BLaER1 treated with 17β-estradiol and CSF1 and Interleukin-3, amounts not matched to agents 10 nM and 100 nM (cell line): ENCODE measurements around the gene RBM43.

Experiments
- H3K27ac ChIP-seq, 11 experiments: shearing (Covaris generic); formaldehyde crosslinking; 2 replicates each; pipeline ENCODE4 v1.8.1; 2022
- H3K27me3 ChIP-seq, 11 experiments: shearing (Covaris generic); formaldehyde crosslinking; 2 replicates each; pipeline ENCODE4 v1.8.1; 2022
- H3K36me3 ChIP-seq, 11 experiments: shearing (Covaris generic); formaldehyde crosslinking; 2 replicates each; pipeline ENCODE4 v1.8.1; 2022
- H3K4me1 ChIP-seq, 10 experiments: shearing (Covaris generic); formaldehyde crosslinking; 2 replicates each; pipeline ENCODE4 v1.8.1; 2022
- H3K4me2 ChIP-seq, 11 experiments: shearing (Covaris generic); formaldehyde crosslinking; 2 replicates each; pipeline ENCODE4 v1.8.1; 2022
- H3K4me3 ChIP-seq, 10 experiments: shearing (Covaris generic); formaldehyde crosslinking; 2 replicates each; pipeline ENCODE4 v1.8.1; 2022
- H3K9ac ChIP-seq, 11 experiments: shearing (Covaris generic); formaldehyde crosslinking; 2 replicates each; pipeline ENCODE4 v1.8.1; 2022
- H3K9me3 ChIP-seq, 11 experiments: shearing (Covaris generic); formaldehyde crosslinking; replicated peaks in 1 of 11; 2 replicates each; pipeline ENCODE4 v1.8.1; 2022
- H4K20me1 ChIP-seq, 11 experiments: shearing (Covaris generic); formaldehyde crosslinking; 2 replicates each; pipeline ENCODE4 v1.8.1; 2022
- Cebpa-rat ChIP-seq, 11 experiments: shearing (Covaris generic); IDR thresholded peaks; 2 replicates each; pipeline ENCODE4 v1.8.1; 2022

RBM43 gene

GRCh38 chr2:151292546-151292945 is 30.9 kb upstream of the RBM43 start:
- TF ChIP-seq Cebpa-rat (IDR thresholded peaks at IDR 0.05), result peak in 1 of 11 experiments; percentile 30; a peak in 1 of 22 replicates
- Histone ChIP-seq H3K4me3 (no peak overlapping the region), H3K36me3 (no peaks in the 10 kb centered on the region), H3K9me3 (peaks cover 0 to 16% (median 10%) of the 10 kb centered on the region in 11 experiments; a peak in 11 of 22 replicates), H4K20me1 (no peaks in the 10 kb centered on the region), H3K4me1 (peaks cover 23 to 37% (median 33%) of the 10 kb centered on the region in 10 experiments), H3K4me2 (peak overlapping the region in 7 of 11 experiments; percentile 13 to 44 (median 25); a peak in 7 of 22 replicates), H3K27me3 (no peaks in the 10 kb centered on the region), H3K9ac (no peak overlapping the region), H3K27ac (no peak overlapping the region)

GRCh38 chr2:151292141-151292540 is 30.5 kb upstream of the RBM43 start:
- H3K27ac ChIP-seq, result no peak overlapping the region
- H4K20me1 ChIP-seq, result no peaks in the 10 kb centered on the region
- peaks cover 26 to 39% (median 33%) of the 10 kb centered on the region in 10 experiments for H3K4me1 ChIP-seq
- H3K9me3 ChIP-seq, result peaks cover 0 to 13% (median 9%) of the 10 kb centered on the region in 11 experiments; a peak in 11 of 22 replicates
- no peak overlapping the region for H3K4me3 ChIP-seq
- no peak for TF ChIP-seq Cebpa-rat (IDR thresholded peaks at IDR 0.05)
- no peaks in the 10 kb centered on the region for H3K27me3 ChIP-seq
- peak overlapping the region in 7 of 11 experiments; percentile 6 to 44 (median 20); a peak in 7 of 22 replicates for H3K4me2 ChIP-seq
- no peaks in the 10 kb centered on the region for H3K36me3 ChIP-seq
- H3K9ac ChIP-seq, result no peak overlapping the region

- peaks cover 26 to 45% (median 36%) of the 10 kb centered on the region in 10 experiments for H3K4me1 ChIP-seq
- no peaks in the 10 kb centered on the region for H3K27me3 ChIP-seq
- H4K20me1 ChIP-seq, result no peaks in the 10 kb centered on the region; a peak in 1 of 22 replicates
- TF ChIP-seq Cebpa-rat (IDR thresholded peaks at IDR 0.05), result no peak
- H3K36me3 ChIP-seq, result no peaks in the 10 kb centered on the region
- no peak overlapping the region for H3K4me2 ChIP-seq
- H3K9ac ChIP-seq, result no peak overlapping the region
- H3K27ac ChIP-seq, result peak overlapping the region in 1 of 11 experiments; percentile 97; a peak in 1 of 22 replicates
- H3K4me3 ChIP-seq, result no peak overlapping the region
- peaks cover 0 to 11% (median 7%) of the 10 kb centered on the region in 11 experiments; a peak in 10 of 22 replicates for H3K9me3 ChIP-seq
These were observed 29.6 kb upstream of the RBM43 start for GRCh38 chr2:151291224-151291623.

GRCh38 chr2:151289972-151290866 is 28.6 kb upstream of the RBM43 start:
- H3K9me3 ChIP-seq, result peaks cover 0 to under 1% (median 0%) of the 10 kb centered on the region in 11 experiments; a peak in 3 of 22 replicates
- H3K4me1 ChIP-seq, result peaks cover 26 to 47% (median 36%) of the 10 kb centered on the region in 10 experiments
- peak overlapping the region; percentile 68 to 87 (median 74) for H3K4me3 ChIP-seq
- H3K9ac ChIP-seq, result peak overlapping the region; percentile 91 to 99 (median 96)
- H4K20me1 ChIP-seq, result no peaks in the 10 kb centered on the region; a peak in 2 of 22 replicates
- H3K36me3 ChIP-seq, result 0 out of 22 replicates have a peak, but pooled peaks cover 0 to 4% (median 0%) of the 10 kb centered on the region in 11 experiments
- H3K4me2 ChIP-seq, result peak overlapping the region; percentile 81 to 94 (median 89)
- H3K27ac ChIP-seq, result peak overlapping the region; percentile 92 to 100 (median 97)
- TF ChIP-seq Cebpa-rat (IDR thresholded peaks at IDR 0.05), result no peak
- H3K27me3 ChIP-seq, result no peaks in the 10 kb centered on the region

- TF ChIP-seq Cebpa-rat (IDR thresholded peaks at IDR 0.05), result no peak
- Histone ChIP-seq H3K9me3 (no peaks in the 10 kb centered on the region), H3K4me3 (peak overlapping the region in 8 of 10 experiments; percentile 68 to 87 (median 72); a peak in 11 of 20 replicates), H3K27ac (peak overlapping the region in 3 of 11 experiments; percentile 92 to 98 (median 97); a peak in 4 of 22 replicates), H3K36me3 (peaks cover 0 to 7% (median under 1%) of the 10 kb centered on the region in 11 experiments; a peak in 6 of 22 replicates), H3K27me3 (no peaks in the 10 kb centered on the region), H3K9ac (peak overlapping the region in 2 of 11 experiments; percentile 94 to 95; a peak in 3 of 22 replicates), H4K20me1 (no peaks in the 10 kb centered on the region; a peak in 2 of 22 replicates), H3K4me2 (peak overlapping the region; percentile 81 to 94 (median 89)), H3K4me1 (peaks cover 26 to 45% (median 34%) of the 10 kb centered on the region in 10 experiments)
These were observed 26.0 kb upstream of the RBM43 start for GRCh38 chr2:151287513-151288250.

GRCh38 chr2:151282401-151282800 is 20.7 kb upstream of the RBM43 start:
- no peaks in the 10 kb centered on the region for H3K27me3 ChIP-seq
- H3K27ac ChIP-seq, result no peak overlapping the region
- H3K9ac ChIP-seq, result no peak overlapping the region
- H3K9me3 ChIP-seq, result no peaks in the 10 kb centered on the region
- H3K36me3 ChIP-seq, result peaks cover 45 to 54% (median 49%) of the 10 kb centered on the region in 11 experiments
- no peak overlapping the region for H3K4me2 ChIP-seq
- H4K20me1 ChIP-seq, result no peaks in the 10 kb centered on the region; a peak in 2 of 22 replicates
- H3K4me3 ChIP-seq, result no peak overlapping the region
- TF ChIP-seq Cebpa-rat (IDR thresholded peaks at IDR 0.05), result no peak
- peaks cover 3 to 15% (median 7%) of the 10 kb centered on the region in 10 experiments for H3K4me1 ChIP-seq

- H3K4me1 ChIP-seq, result peaks cover 0 to 15% (median 10%) of the 10 kb centered on the region in 10 experiments; a peak in 9 of 20 replicates
- no peak overlapping the region for H3K4me2 ChIP-seq
- H3K9ac ChIP-seq, result no peak overlapping the region
- H3K27me3 ChIP-seq, result no peaks in the 10 kb centered on the region
- no peak overlapping the region for H3K4me3 ChIP-seq
- H3K27ac ChIP-seq, result no peak overlapping the region
- H3K9me3 ChIP-seq, result no peaks in the 10 kb centered on the region
- peaks cover 58 to 75% (median 69%) of the 10 kb centered on the region in 11 experiments for H3K36me3 ChIP-seq
- TF ChIP-seq Cebpa-rat (IDR thresholded peaks at IDR 0.05), result no peak
- H4K20me1 ChIP-seq, result no peaks in the 10 kb centered on the region
These were observed 18.6 kb upstream of the RBM43 start for GRCh38 chr2:151280271-151280670.

- H4K20me1 ChIP-seq, result no peaks in the 10 kb centered on the region
- no peak overlapping the region for H3K9ac ChIP-seq
- no peak overlapping the region for H3K4me3 ChIP-seq
- no peak overlapping the region for H3K4me2 ChIP-seq
- no peaks in the 10 kb centered on the region for H3K27me3 ChIP-seq
- TF ChIP-seq Cebpa-rat (IDR thresholded peaks at IDR 0.05), result no peak
- H3K4me1 ChIP-seq, result peaks cover 0 to 15% (median 10%) of the 10 kb centered on the region in 10 experiments; a peak in 9 of 20 replicates
- peaks cover 76 to 93% (median 87%) of the 10 kb centered on the region in 11 experiments for H3K36me3 ChIP-seq
- H3K27ac ChIP-seq, result no peak overlapping the region
- H3K9me3 ChIP-seq, result no peaks in the 10 kb centered on the region; a peak in 1 of 22 replicates
These were observed 16.8 kb upstream of the RBM43 start for GRCh38 chr2:151278487-151278886.
